OCI-LY1 (cell line): ENCODE results near the gene TBC1D4.

Experiments
- H2AFZ ChIP-seq: fragments of 200-600 bp; sonication (generic), shearing (Covaris generic); 2 replicates; pipeline ENCODE4 v1.6.0; 2014; ENCODE audit warnings: antibody characterized with exemption, mild to moderate bottlenecking, low read length
- H3F3A ChIP-seq: fragments of 200-600 bp; sonication (generic), shearing (Covaris generic); 2 replicates; pipeline ENCODE4 v1.6.0; 2014; ENCODE audit warnings: mild to moderate bottlenecking, antibody characterized with exemption, low read length, moderate library complexity; ENCODE audit not compliant: insufficient read depth
- H3K27ac ChIP-seq: fragments of 200-600 bp; sonication (generic); 2 replicates; pipeline ENCODE4 v1.5.1; 2014; ENCODE audit warnings: low read length, mixed run types, mild to moderate bottlenecking, low read depth; ENCODE audit not compliant: poor library complexity, severe bottlenecking
- H3K27me3 ChIP-seq: fragments of 200-600 bp; sonication (generic); 2 replicates; pipeline ENCODE4 v1.6.0; 2014; ENCODE audit warnings: antibody characterized with exemption, mild to moderate bottlenecking, low read length, moderate library complexity; ENCODE audit not compliant: insufficient read depth
- H3K36me3 ChIP-seq: fragments of 200-600 bp; sonication (generic); 2 replicates; pipeline ENCODE4 v1.6.1; 2014; ENCODE audit warnings: mild to moderate bottlenecking, antibody characterized with exemption, low read length, moderate library complexity, mixed read lengths; ENCODE audit not compliant: insufficient read depth
- H3K4me1 ChIP-seq: fragments of 200-600 bp; sonication (generic); 2 replicates; pipeline ENCODE4 v1.5.1; 2014; ENCODE audit warnings: mild to moderate bottlenecking, low read length, moderate library complexity; ENCODE audit not compliant: insufficient read depth, severe bottlenecking
- H3K4me2 ChIP-seq: fragments of 200-600 bp; sonication (generic), shearing (Covaris generic); 2 replicates; pipeline ENCODE4 v1.6.1; 2014; ENCODE audit warnings: low read length
- H3K4me3 ChIP-seq: fragments of 200-600 bp; sonication (generic); 2 replicates; pipeline ENCODE4 v1.5.1; 2014; ENCODE audit warnings: low read length, low read depth, mild to moderate bottlenecking, mixed read lengths; ENCODE audit not compliant: poor library complexity, severe bottlenecking
- H3K79me2 ChIP-seq: fragments of 200-600 bp; shearing (Covaris generic); 2 replicates; pipeline ENCODE4 v1.6.1; 2016; ENCODE audit warnings: mixed run types, low read length, mixed read lengths; ENCODE audit not compliant: insufficient read depth
- H3K9ac ChIP-seq: fragments of 200-600 bp; sonication (generic), shearing (Covaris generic); 2 replicates; pipeline ENCODE4 v1.6.1; 2014; ENCODE audit warnings: mild to moderate bottlenecking, low read length, mixed read lengths
- H3K9me2 ChIP-seq: fragments of 200-600 bp; sonication (generic), shearing (Covaris generic); 2 replicates; pipeline ENCODE4 v1.6.1; 2014; ENCODE audit warnings: low read depth, mild to moderate bottlenecking, low read length, mixed read lengths
- H3K9me3 ChIP-seq: fragments of 200-600 bp; shearing (Covaris generic); 2 replicates; pipeline ENCODE4 v1.6.1; 2014; ENCODE audit warnings: low read length, mixed read lengths
- H4K20me1 ChIP-seq: fragments of 200-600 bp; sonication (generic), shearing (Covaris generic); 2 replicates; pipeline ENCODE4 v1.6.0; 2016; ENCODE audit warnings: mild to moderate bottlenecking, low read length; ENCODE audit not compliant: insufficient read depth
- EZH2 ChIP-seq: fragments of 200-600 bp; sonication (generic), shearing (Covaris generic); IDR thresholded peaks from 2 replicates; pipeline ENCODE4 v1.8.0; 2017; ENCODE audit warnings: borderline replicate concordance, mixed run types, mild to moderate bottlenecking, antibody characterized with exemption, low read length, moderate library complexity, mixed read lengths
- TF ChIP-seq, protein P1 (sequence below): fragments of 200-600 bp; sonication (generic), shearing (Covaris generic); IDR thresholded peaks from 2 replicates; pipeline ENCODE4 v1.5.1; 2017; ENCODE audit warnings: mild to moderate bottlenecking, antibody characterized with exemption, low read length, moderate library complexity, mixed read lengths

Gene TBC1D4

GRCh38 chr13:75423946-75424345 lies 58.0 kb downstream of the TBC1D4 start:
- Histone ChIP-seq H3K9me2 (no peaks in the 10 kb centered on the region), H3K79me2 (no peaks in the 10 kb centered on the region), H3K27me3 (no peaks in the 10 kb centered on the region), H3K27ac (no peak overlapping the region), H3K9me3 (peaks cover 5% of the 10 kb centered on the region; the same call in 1 of the 2 replicates), H4K20me1 (no peaks in the 10 kb centered on the region), H3F3A (no peaks in the 10 kb centered on the region), H3K4me1 (no peaks in the 10 kb centered on the region), H3K4me3 (no peak overlapping the region), H2AFZ (no peak overlapping the region), H3K36me3 (no peaks in the 10 kb centered on the region), H3K4me2 (no peak overlapping the region), H3K9ac (no peak overlapping the region)
- no peak for TF ChIP-seq EZH2
- TF ChIP-seq, protein P1, sequence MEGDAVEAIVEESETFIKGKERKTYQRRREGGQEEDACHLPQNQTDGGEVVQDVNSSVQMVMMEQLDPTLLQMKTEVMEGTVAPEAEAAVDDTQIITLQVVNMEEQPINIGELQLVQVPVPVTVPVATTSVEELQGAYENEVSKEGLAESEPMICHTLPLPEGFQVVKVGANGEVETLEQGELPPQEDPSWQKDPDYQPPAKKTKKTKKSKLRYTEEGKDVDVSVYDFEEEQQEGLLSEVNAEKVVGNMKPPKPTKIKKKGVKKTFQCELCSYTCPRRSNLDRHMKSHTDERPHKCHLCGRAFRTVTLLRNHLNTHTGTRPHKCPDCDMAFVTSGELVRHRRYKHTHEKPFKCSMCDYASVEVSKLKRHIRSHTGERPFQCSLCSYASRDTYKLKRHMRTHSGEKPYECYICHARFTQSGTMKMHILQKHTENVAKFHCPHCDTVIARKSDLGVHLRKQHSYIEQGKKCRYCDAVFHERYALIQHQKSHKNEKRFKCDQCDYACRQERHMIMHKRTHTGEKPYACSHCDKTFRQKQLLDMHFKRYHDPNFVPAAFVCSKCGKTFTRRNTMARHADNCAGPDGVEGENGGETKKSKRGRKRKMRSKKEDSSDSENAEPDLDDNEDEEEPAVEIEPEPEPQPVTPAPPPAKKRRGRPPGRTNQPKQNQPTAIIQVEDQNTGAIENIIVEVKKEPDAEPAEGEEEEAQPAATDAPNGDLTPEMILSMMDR, result no peak

GRCh38 chr13:75422028-75422427 lies 59.9 kb downstream of the TBC1D4 start:
- no peaks in the 10 kb centered on the region for H3K79me2 ChIP-seq
- peaks cover 5% of the 10 kb centered on the region; the same call in 1 of the 2 replicates for H3K9me3 ChIP-seq
- no peaks in the 10 kb centered on the region for H3K4me1 ChIP-seq
- no peaks in the 10 kb centered on the region for H3K9me2 ChIP-seq
- no peak overlapping the region for H3K4me2 ChIP-seq
- no peaks in the 10 kb centered on the region for H4K20me1 ChIP-seq
- H3K27me3 ChIP-seq, result no peaks in the 10 kb centered on the region
- no peak overlapping the region for H3K27ac ChIP-seq
- TF ChIP-seq, protein P1, result no peak
- no peak for TF ChIP-seq EZH2
- no peak overlapping the region for H3K4me3 ChIP-seq
- H3F3A ChIP-seq, result no peaks in the 10 kb centered on the region
- no peaks in the 10 kb centered on the region for H3K36me3 ChIP-seq
- no peak overlapping the region for H3K9ac ChIP-seq
- H2AFZ ChIP-seq, result no peak overlapping the region

GRCh38 chr13:75421133-75421532 lies 60.8 kb downstream of the TBC1D4 start:
- Histone ChIP-seq H4K20me1 (no peaks in the 10 kb centered on the region), H3K9me3 (peaks cover 1% of the 10 kb centered on the region; the same call in 1 of the 2 replicates), H3K36me3 (no peaks in the 10 kb centered on the region), H3K79me2 (no peaks in the 10 kb centered on the region), H3K9me2 (no peaks in the 10 kb centered on the region), H3K27me3 (no peaks in the 10 kb centered on the region), H3F3A (no peaks in the 10 kb centered on the region), H3K4me1 (no peaks in the 10 kb centered on the region), H3K27ac (no peak overlapping the region), H3K4me2 (no peak overlapping the region), H2AFZ (no peak overlapping the region), H3K4me3 (no peak overlapping the region), H3K9ac (no peak overlapping the region)
- no peak for TF ChIP-seq EZH2
- TF ChIP-seq, protein P1, result no peak
